Stimulated activated CD4-positive, alpha-beta T cell treated with anti-CD3 and anti-CD28 coated beads, TNF-alpha, amount 100 ng/mL, for 1 hour (primary cell): ENCODE measurements around the gene C9orf85.

Experiments used
- DNase-seq, 3 donors: peaks; one replicate each; pipeline ENCODE4 v3.0.0-alpha.2; 2020; ENCODE audit warnings: low read depth in 3 of 3, low spot score in 1 of 3

Gene C9orf85

DNA sequence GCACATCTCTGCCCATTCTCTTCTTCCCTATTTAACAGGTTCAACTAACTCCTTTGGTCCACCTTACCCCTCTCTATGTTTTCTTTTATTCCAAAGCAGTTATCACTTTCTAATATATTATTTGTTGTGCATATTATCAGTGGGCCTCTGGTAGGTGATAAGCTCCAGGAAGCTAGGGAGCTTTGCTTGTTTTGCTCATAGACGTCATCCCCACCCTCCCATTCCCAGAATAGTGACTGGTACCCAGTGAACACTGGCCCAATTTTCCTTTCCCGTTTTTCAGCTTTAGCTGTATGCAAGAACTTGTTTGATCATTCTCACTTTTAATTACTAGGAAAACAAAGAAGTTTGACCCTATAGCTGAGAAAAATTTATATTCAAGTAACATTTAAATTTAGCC, 7.4 kb upstream of the C9orf85 start:
- no peak for DNase-seq

DNA sequence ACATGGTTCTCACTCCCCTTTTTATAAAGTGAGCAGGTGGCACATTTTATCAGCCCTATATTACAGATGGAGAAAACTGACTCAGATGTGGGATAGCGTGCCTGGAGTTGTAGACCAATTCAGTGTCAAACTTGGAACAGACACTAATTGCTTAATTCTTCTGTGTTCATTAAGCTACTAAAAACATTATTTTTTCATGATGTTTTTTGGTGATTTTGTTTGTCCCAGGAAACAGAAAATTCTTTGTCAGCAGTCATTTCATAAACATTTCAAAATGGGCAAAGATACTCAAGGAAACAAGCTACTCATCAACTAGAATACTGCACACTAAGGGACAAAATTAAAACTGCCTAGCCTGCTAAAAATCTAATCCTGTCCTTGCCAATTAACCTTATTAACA, 2.6 kb upstream of the C9orf85 start:
- DNase-seq: no peak

DNA sequence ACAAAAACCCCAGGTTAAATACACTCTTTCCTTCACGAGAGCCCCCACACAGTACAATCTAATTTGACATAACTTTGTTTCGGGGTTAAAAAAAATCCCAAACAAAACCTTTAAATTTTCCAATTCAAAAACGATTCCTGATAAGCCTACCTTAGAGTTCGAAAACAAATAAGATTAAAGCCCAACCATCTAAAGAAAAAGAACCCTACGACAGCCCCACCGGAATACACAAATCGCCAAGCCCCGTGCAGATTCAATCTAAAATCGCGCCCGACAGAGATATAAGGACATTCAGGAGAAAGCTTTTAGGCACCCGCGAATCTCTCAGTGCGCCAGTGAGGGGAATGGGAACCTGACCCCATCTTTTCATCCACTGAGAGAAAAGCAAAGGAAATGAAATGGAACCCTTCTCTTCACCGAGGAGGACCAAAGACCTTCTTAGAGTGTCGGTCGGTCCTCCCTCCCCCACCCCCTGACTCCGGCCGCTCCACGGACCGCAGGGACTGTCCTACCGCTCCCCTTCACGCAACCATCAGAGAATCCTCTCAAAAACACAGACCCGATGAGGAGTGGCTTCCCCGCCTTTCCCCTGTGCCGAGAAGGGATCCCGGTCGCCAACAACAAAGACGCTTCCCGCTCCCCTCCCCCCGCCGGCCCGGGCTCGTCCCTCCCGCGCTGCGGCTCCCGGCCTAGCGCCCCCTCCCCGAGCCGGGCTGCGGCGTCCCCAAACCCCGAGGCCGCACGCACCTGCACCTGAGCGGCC, 1.4 kb upstream of the C9orf85 start:
- DNase-seq: peak in 1 of 3 donors; percentile 25

GRCh38 chr9:71910650-71911060, 784 bp upstream of the C9orf85 start:
- DNase-seq: no peak

- no peak for DNase-seq
Measured at GRCh38 chr9:71911908-71912335, 483 bp downstream of the C9orf85 start.

DNA sequence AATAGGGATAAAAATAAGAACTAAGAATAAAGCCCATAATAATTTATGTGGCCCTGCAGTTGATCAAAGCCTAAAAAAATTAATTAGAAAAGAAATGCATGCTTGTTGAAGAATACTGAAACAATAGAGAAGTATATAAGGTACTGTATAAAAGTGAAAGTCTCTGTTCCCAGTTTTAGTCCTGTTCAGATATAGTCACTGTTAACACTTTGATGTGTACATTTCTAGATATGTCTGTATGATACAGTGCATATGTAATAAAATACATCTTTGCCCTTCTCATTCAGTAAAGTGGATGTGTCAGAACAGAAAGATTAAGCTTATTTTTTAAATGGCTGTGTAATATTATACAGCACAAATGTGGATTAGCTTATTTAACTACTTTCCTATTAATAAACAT, 4.1 kb downstream of the C9orf85 start:
- DNase-seq: no peak

DNA sequence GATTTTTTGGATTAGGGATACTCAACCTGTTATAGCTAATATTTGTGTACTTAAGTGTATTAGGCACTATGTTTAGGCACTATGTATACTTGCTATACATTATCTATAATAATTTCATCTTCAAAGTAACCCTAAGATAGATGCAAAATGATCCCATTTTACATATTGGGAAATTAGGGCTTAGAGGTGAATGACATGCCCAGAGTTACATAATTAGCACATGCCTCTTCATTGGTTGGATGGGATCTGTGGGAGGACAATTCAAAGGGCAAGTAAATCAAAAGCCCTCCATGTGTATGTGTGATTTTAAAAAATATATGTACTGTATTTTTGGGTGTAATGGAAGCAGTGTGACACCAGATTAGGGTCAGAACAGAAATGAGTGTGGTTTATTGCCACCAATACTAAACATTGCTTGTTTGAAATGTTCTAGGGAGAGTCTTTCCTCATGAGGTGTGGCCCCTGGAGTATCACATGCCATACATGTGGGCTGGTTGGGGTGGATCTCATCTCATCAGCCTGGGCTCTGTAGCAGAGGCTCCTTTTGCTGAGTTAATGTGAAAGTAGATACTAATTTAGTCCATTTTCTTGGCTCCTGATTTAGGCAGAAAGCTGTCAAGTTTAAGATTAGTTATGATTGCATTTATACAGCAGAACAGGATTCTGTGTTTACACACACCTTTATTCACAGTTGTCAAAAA, 5.5 kb downstream of the C9orf85 start:
- no peak for DNase-seq

DNA sequence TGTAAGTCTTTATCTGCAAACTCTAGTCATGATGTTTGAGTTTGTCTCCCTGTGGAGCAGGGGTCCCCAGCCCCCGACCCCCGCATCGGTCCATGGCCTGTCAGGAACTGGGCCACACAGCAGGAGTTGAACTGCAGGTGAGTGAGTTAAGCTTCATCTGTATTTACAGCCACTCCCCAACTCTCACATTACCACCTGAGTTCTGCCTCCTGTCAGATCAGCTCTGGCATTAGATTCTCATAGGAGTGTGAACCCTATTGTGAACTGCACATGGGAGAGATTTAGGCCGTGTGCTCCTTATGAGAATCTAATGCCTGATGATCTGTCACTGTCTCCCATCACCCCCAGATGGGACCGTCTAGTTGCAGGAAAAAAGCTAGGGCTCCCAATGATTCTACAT, 7.0 kb downstream of the C9orf85 start:
- DNase-seq: no peak

- DNase-seq: no peak
Measured at GRCh38 chr9:71920456-71921189, 9.2 kb downstream of the C9orf85 start.

- DNase-seq: no peak
Measured at GRCh38 chr9:71921190-71921814, 9.9 kb downstream of the C9orf85 start.

DNA sequence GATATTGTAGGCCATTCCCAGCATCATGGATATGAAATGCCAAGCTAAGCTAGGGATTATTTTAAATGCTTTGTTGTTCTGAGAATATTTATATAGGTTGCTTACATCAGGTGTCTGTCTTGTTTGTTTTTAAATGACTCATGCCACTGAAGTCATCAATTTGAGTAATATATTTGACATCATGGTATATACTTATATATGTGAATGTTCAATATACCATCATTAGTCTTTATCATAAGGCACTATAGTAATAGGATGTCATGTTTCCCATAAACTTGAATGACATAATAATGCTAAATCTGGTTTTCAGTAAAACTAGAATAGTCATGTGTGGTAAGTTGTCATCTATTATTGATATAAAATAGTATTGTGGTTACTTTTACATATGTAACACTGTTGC, 13.1 kb downstream of the C9orf85 start:
- no peak for DNase-seq

DNA sequence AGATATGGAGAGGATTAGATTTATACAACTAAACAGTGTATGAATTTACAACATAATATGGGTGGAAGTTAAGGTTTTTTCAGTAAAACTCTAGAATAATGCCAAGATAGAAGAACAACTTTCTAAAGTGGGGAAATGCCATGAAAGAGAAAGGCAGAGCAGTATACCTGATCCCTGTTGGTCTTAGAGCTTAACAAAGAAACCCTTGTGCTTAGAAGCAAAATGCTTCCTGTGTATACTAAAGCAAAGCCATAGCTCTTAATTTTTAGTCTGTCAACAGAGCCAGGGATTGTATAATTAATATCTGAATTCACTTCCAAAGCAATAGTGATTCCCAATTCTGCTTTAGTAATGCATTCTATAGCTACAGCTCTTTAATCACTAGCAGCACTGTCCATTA, 14.4 kb downstream of the C9orf85 start:
- DNase-seq: no peak

DNA sequence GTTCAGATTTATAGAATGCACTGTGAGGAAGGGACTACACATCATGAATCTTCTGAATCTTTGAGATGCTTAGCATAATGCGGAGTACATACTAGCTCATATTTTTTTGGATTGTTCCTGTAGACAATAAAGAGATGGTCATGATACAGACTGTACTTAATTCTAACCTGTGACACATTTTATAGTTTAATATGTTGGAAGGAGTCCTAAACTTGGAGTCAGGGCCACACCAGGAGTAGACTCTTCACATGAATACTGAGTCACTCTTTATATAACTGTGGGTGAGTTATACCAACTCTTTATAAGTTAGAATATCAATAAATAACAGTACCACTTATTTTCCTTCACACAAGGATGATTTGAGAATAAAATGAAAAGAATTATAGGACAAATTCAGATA, 16.9 kb downstream of the C9orf85 start:
- DNase-seq: no peak

- no peak for DNase-seq
Measured at GRCh38 chr9:71928806-71929205, 17.4 kb downstream of the C9orf85 start.

DNA sequence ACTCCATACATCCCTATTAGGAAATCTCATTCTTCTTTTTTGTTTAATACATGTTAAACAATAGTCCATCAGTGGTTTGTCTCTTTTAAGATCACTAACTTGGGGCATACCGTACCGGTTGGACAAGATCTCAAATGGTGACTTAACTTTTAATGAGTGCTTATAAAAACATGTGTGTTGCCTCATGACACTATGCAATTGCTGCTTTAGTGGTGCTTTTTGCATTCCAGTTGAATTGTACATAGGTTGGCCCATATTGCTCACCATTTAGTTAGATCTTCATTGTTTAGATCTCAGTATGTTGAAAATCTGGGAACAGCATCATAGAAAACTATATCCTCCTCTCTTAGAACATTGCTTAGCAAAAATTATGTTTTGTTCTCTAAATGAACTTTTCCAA, 17.8 kb downstream of the C9orf85 start:
- no peak for DNase-seq

DNA sequence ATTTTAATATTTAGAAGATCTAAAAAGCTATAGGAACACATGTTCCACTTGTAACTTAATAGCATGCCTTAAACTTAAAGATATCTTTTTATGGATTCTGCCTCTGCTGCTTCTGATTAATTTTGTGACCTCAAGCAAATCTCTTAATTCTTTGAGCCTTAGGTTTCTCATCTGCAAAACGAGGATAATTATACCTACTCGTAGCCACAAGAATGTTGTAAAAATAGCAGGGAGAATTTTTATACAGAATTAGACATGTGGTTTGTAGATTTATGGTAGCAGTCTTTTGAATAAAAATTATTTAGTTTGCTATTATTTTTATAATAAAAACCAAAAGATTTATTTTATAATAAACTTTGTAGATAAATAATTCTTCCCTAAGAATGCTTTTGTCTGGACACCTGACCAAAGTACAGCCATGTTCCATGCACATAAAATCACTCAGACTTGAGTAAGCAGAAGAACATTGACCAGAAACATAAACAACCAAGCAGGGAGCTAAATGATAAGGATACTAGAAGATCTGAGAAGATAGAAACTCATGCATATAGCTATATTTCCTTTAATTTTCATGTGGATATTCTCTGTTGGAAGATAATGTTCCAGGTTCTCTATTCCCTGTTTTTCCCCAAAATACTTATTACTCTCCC, 18.5 kb downstream of the C9orf85 start:
- no peak for DNase-seq

- DNase-seq: no peak
Measured at GRCh38 chr9:71931166-71931565, 19.7 kb downstream of the C9orf85 start.

- DNase-seq: no peak
Measured at GRCh38 chr9:71936066-71936465, 24.6 kb downstream of the C9orf85 start.

DNA sequence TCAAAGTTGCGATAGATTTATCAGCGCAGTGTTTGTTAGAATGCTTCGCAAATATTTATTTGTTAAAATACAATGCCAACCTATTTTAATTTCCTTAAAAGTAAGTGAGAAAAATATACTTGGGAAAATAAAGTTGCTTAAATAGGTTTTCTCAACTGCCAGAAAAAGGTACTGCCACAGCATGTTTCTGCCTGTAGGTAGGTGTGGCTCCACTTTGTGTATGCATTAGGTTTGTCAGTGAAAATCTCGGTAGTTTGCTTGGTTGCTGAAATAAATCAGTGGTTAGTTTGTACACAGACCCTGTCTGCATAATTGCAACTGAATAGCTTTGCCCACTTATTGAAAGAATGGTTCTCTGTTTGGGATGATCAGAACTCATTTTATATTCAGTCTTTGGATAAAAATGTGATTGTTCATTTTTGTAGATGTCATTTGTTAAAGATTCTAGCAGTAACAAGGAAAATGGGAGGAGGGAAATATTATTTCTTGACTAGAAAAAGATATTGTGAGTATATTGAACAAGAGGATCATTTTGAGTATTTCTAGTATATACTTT, 25.7 kb downstream of the C9orf85 start:
- no peak for DNase-seq

GRCh38 chr9:71937898-71938297, 26.5 kb downstream of the C9orf85 start:
- DNase-seq: no peak

- no peak for DNase-seq
Measured at GRCh38 chr9:71941060-71941568, 29.7 kb downstream of the C9orf85 start.
